ENCODE data around the gene ARHGAP18.

ARHGAP18 gene

GRCh38 chr6:129608886-129609537, 101.0 kb downstream of the ARHGAP18 start:
- TF ChIP-seq CTCF (IDR thresholded peaks at IDR 0.05; ENCODE audit: insufficient read depth, missing control alignments), result no peak
- FAIRE-seq (no peak), DNase-seq (ENCODE audit: insufficient read length, low spot score) (no peak)

- no peak for TF ChIP-seq CTCF (IDR thresholded peaks at IDR 0.05; ENCODE audit: insufficient read depth, missing control alignments)
- no peak for FAIRE-seq
- no peak for DNase-seq (ENCODE audit: insufficient read length, low spot score)
Observed at GRCh38 chr6:129607581-129608186, 102.3 kb downstream of the ARHGAP18 start.

DNA sequence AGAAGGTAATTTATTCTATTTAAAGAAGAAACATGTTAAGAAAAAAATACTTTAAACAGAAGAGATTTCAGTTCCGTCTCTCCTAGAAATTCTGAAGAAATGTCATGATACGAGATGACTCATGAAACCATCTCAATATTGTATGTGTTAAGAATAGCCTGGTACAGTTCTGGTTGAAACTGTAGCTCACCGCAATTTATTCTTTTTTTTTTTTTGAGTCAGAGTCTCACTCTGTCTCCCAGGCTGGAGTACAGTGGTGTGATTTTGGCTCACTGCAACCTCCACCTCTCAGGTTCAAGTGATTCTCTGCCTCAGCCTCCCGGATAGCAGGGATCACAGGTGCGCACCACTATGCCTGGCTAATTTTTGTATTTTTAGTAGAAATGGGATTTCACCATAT, 103.3 kb downstream of the ARHGAP18 start:
- FAIRE-seq, result no peak
- no peak for DNase-seq (ENCODE audit: insufficient read length, low spot score)
- no peak for TF ChIP-seq CTCF (IDR thresholded peaks at IDR 0.05; ENCODE audit: insufficient read depth, missing control alignments)

- DNase-seq (ENCODE audit: insufficient read length, low spot score) (no peak), FAIRE-seq (no peak)
- TF ChIP-seq CTCF (IDR thresholded peaks at IDR 0.05; ENCODE audit: insufficient read depth, missing control alignments), result no peak
Observed at GRCh38 chr6:129605967-129606366, 104.0 kb downstream of the ARHGAP18 start.

- DNase-seq (ENCODE audit: insufficient read length, low spot score) (no peak), FAIRE-seq (no peak)
- TF ChIP-seq CTCF (IDR thresholded peaks at IDR 0.05; ENCODE audit: insufficient read depth, missing control alignments), result no peak
Observed at GRCh38 chr6:129605095-129605494, 104.9 kb downstream of the ARHGAP18 start.

- DNase-seq (ENCODE audit: insufficient read length, low spot score) (no peak), FAIRE-seq (no peak)
- no peak for TF ChIP-seq CTCF (IDR thresholded peaks at IDR 0.05; ENCODE audit: insufficient read depth, missing control alignments)
Observed at GRCh38 chr6:129604321-129604720, 105.7 kb downstream of the ARHGAP18 start.

DNA sequence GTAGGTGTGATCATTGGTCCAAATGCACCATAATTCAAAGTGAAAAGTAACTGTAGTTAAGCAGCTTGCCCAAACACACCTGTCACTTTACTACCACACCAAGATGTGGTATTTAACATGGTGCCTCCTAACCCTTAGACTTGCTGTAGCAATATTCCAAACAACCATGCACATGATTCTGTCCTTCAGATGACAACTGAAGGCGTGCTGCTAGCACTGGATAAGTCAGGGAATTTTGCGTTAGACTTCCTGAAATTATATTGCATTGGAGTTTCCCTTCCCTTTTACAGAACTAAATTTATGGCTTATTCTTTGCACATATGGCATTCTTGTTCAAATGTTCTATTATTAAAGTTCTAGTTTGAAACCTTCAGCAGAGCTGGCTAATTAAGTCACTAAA, 106.2 kb downstream of the ARHGAP18 start:
- no peak for DNase-seq (ENCODE audit: insufficient read length, low spot score)
- FAIRE-seq, result no peak
- no peak for TF ChIP-seq CTCF (IDR thresholded peaks at IDR 0.05; ENCODE audit: insufficient read depth, missing control alignments)

All from D721Med (cell line).